HG02973 (cell line): ENCODE results near the gene PSMF1.
"Not testable (repeated sequence)": the region's sequence is repeated elsewhere in the genome, so short reads cannot be mapped to it uniquely, and the experiment has no call there.

Source experiments
- ATAC-seq: cut with Tn5 transposase; IDR thresholded peaks from one replicate; pipeline ENCODE4 v1.9.1; 2021; ENCODE audit warnings: moderate library complexity; ENCODE audit not compliant: unreplicated experiment

Gene PSMF1

DNA sequence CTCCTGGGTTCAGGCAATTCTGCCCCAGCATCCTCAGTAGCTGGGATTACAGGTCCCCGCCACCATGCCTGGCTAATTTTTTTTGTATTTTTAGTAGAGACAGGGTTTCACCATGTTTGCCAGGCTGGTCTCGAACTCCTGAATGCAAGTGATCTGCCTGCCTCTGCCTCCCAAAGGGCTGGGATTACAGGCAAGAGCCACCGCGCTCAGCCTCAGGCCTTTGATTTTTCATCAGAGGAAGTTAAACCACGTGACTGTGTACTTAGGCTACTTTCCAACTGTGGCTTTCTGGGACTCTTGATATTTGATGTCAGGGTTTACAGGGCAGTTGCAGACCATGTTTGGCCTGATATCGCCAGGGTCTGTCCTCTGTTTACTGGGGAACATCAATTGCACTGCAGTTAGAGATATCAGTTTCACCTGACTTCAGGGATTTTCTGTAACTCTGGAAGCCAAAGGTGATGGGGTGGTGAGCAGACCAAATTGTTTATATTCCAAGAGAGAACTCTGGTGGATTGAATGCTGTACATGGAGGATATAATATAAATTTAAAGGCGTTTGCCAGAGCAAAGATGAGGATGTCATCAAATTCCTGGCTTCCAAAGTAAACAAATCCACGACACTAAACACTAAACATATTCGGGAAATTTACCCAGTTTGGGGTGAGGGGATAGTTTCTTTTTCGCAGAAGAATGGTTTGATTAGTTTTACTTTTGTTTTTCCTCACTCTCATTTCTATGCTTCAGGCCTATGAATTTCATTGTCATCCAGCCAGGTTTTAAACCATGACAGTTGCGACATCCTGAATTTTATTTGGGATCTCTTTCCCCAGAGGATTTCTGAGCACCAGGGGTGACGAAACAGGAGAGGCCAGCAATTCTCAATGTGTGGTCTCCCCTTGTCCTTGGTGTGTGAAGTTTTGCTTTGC is 4.2 kb downstream of the PSMF1 start:
- no peak for ATAC-seq

DNA sequence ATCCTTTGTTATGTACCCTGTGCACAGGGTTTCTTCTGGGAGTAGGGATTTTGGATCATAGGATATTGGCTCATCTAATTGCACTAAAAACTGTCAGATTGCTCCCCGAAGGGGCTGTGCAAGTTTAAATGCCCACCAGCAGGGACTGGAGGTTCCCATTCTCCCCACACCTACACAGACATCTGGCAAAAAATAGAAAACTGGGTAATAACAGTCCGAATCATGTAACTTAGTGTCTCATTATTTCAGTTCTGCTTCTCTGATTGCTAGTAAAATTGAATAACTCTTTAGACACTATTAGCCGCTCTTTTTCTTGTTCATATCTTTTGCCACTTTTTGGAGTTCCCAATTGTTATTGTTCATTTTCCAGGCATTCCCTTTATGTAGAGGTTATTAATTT is 5.3 kb downstream of the PSMF1 start:
- ATAC-seq = no peak

DNA sequence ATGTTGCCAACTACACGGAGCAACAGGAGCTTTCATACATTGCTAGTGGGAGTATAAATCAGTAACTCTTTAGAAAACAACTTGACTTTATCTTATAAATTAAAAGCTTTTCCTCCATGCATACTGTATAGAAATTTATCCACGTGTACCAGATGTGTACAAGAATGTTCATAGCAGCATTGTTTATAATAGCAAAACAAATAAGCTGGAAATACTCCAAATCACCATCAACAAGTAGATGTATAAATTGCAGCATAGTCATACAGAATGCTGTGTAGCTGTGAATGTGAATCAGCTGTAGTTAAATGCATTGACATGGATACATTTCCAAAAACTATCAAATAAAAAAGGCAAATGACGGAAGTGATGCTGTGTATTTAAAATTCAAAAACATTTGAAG is 6.0 kb downstream of the PSMF1 start:
- no peak for ATAC-seq

DNA sequence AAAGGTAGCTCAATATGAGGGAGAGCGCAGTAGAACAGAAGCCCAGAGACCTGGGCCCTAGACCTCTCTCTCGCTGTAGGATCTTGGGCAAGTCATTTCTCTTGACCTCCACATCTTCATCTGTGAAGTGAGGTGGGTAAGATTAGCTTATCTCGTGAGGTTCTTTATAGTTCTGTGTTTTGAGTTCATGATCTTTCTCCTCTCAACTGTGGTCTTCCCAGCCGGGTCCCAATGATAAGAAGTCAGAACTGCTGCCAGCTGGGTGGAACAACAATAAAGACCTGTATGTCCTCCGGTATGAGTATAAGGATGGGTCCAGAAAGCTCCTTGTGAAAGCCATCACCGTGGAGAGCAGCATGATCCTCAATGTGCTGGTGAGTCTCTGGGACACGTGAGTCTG is 6.9 kb downstream of the PSMF1 start:
- no peak for ATAC-seq

DNA sequence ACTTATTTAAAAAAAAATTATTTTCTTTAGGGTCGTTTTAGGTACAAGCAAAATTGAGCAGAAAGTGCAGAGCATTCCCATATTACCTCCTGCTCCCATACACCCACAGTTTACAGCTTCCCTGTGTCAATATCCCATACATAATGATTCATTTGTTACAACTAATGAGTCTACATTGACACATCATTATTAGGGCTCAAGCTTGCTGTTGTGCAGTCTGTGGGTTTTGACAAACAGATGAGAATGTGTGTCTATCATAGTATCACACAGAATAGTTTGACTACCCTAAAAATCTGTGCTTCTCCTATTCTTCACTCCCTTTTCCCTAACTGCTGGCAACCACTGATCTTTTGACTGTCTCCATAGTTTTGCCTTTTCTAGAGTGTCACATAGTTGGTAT is 9.4 kb downstream of the PSMF1 start:
- no peak for ATAC-seq

DNA sequence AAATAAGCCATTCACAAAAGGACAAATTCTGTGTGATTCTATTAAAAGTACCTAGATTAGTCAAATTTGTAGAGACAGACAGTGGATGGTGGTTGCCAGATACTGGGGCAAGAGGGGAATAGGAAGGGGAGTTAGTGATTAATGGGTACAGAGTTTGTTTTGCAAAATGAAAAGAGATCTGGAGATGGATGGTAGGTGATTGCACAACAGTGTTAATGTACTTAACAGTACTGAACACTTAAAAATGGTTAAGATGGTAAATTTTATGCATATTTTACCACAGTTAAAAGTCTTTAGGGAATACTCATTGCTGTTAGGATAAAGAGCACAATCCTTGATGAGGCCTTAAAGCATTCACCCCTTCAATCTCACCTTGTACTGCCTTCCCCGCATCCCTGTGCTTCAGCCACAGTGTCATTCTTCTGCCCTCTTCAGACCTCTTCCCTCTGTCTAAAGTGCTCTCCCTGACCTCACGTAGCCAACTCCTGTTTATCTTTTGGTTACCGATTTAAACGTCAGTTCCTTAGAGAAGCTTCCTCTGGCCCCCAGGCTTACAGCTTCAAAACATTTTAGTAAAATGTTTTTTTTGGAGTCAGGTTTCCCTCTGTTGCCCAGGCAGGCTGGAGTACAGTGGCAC is 11.8 kb downstream of the PSMF1 start:
- no peak for ATAC-seq

DNA sequence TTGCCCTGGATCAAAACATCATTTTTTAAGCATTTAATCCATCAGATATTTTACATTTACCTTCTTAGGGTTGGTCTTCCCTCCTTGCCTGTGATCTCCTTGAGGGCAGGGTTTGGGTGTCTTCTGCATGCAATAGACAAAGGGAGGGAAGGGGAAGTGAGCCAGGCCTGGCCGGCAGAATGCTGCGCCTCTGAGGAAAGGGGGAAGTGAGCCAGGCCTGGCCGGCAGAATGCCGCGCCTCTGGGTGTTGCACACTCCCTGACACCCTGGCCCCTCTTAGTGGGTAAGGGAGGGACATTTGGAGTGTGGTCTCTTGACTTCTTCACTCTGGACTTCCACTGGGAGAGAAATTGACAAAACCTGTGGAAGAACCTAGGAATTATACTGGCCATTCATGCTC is 12.4 kb downstream of the PSMF1 start:
- no peak for ATAC-seq

DNA sequence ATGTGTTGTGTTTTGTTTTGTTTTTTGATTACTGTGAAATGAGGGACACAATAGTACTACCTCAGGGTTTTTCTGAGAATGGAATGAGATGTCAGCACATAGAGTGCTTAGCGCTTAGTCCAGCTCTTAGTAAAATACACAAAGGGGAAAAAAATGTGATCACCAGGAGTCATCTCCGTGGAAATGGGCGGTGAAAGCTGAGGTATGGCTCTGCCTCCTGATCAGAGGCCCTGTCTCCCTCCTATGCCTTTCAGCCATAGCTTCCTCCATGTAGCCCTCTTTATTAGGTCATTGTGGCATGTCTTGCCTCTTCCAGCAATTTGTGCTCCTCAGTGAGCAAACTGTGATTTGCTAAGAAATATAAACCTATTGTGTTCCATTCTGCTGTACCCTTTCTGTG is 13.0 kb downstream of the PSMF1 start:
- no peak for ATAC-seq

DNA sequence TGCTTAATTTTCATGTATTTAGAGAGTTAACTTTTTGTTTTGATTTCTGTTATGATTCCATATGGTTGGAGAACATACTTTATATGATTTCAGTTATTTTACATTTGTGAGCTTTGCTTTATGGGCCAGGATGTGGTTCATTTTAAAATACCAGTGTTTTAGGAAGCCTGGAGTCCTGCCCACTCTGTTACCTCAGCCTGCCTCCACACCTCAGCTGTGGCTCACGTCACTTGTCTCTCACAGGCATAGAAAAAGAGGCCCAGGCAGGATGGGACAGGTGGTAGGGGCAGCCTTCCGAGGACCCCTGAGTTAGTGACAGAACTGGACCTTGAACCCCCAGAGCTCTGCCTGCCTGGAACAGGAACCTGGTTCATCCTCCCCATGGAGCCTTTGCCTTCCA is 16.0 kb downstream of the PSMF1 start:
- no peak for ATAC-seq

DNA sequence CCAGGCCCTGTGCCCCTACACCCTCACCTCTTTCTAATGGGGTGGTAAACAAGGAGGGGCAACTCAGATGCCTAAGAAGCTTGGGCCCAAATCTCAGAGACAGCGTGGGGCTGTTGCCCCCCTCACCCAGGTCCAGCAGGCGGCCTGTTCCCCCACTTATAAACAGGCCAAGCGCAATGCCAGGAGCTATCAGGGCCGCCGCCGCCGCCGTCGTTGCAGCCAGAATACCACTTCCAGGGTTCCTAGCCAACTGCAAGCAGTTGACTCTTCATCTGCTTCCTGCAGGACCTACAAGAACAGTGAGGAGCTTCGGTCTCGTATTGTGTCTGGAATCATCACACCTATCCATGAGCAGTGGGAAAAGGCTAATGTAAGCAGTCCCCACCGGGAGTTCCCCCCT is 16.4 kb downstream of the PSMF1 start:
- ATAC-seq = no peak

DNA sequence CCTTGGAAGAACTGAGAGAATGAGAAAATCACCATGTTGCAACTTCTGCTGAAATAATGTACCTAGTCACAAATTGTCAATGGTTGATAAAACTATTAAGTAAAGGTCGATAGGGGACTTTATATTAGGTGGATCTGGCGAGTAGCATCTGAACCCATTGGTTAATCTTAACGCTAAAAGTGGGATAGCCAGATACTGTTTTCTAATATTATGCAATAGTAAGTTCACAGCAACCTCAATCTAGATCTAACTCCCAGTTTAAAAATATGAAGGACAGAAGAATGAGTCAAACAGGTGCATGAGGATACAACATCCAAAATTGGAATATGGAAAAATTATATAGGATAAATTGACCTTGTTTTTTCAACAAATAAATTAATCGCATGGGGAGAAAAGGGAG is 18.8 kb downstream of the PSMF1 start:
- ATAC-seq = no peak

DNA sequence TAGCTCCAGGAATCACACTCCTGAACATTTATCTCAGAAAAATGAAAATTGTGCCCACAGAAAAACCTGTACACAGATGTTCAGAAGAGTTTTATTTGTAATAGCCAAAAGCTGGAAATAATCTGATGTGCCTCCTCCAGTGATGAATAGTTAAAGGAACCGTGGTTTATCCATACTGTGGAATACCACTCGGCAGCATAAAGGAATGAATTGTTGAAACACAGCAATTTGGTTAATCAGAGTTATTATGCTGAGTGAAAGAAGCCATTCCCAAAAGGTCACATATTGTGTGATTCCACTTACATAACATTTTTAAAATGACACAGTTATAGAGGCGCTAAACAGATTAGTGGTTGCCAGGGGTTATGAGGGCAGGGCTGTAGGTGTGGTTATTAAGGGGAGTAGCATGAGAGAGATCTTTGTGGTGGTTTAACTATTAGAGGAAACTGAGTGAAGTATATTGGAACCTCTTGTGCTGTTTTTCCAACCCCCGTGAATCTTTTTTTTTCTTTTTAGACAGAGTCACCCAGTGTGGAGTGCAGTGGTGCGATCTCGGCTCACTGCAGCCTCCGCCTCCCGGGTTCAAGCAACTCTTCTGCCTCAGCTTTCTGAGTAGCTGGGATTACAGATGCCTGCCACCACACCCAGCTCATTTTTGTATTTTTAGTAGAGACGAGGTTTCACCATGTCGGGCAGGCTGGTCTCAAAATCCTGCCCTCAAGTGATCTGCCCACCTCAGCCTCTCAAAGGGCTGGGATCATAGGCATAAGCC is 26.2 kb downstream of the PSMF1 start:
- no peak for ATAC-seq

DNA sequence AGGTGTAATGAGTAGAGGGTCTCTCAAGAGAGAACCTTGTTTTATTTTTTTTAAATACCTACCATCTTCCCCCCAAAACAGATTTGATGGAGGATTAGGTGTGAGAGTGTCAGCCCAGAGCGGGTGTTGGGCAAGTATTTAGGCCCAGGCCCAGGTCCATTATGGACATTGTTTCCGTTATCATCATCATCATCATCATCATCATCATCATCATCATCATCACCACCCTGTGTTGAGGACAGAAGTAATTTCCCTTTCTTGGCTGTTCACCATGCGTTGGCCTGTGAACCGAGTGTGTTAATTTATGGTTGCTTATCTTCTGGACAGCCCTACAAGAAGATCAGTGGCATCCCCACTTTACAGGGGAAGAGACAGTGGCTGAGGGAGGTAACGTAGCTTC is 28.6 kb downstream of the PSMF1 start:
- no peak for ATAC-seq

DNA sequence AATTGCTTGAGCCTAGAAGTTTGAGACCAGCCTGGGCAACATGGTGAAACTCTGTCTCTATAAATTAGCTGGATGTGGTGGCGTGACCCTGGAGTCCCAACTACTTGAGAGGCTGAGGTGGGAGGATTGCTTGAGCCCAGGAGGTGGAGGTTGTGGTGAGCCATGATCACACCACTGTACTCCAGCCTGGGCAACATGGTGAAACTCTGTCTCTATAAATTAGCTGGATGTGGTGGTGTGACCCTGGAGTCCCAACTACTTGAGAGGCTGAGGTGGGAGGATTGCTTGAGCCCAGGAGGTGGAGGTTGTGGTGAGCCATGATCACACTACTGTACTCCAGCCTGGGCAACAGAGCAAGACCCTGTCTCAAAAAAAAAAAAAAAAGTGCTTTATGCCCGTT is 31.4 kb downstream of the PSMF1 start:
- not testable (repeated sequence) for ATAC-seq

DNA sequence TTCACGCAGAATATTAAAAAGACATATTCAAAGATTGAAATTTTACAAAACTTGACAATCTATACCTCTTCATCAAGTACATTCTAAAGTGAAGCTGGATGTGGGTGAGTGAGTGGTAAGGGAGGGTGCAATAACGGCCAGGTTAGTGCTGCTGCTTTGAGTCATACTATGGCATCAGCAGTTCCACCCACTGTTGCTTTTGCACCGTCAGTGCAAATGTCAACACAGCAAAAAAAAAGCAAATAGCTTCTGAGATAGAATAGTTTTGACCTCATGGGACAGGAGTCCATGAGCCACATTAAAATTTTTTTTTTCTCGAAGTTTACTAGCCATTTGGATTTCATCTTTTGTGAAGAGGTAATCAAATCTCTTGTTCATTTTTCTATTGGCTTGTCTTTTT is 31.8 kb downstream of the PSMF1 start:
- no peak for ATAC-seq

DNA sequence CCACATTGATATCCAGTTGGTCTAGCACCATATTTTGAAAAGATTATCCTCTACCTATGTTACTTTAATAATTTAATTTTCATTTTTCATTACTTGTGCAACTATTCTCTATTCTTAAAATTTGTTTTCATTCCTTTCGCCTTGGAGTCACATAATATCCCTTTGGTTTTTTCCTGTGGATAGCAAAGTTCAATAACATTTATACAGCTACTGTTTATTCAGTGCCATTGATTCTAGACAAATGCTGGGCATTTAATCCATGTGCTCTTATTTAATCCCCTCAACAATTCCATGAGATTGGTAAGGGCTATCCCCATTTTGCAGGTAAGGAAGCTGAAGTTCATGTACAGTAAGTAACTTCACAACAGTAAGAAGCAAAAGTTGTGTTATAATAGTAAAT is 32.6 kb downstream of the PSMF1 start:
- ATAC-seq = no peak

DNA sequence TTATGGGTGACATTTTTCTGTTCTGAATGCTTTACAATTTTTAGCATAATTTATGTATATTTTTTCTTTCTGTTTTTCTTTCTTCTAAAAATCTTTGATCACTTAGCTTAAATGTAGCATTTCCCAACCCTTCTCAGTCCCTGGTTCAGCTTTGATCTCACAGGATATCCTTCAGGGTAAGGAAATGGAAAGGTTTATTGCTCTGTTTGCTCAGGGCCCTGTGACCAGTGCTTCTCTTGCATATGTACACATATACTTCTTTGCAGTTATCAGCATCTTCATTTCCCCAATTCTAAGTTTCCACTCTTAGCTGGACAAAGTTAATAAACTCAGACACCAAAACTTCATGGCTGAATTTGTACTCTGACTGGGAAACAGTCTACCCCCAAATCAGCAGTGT is 35.8 kb downstream of the PSMF1 start:
- no peak for ATAC-seq

DNA sequence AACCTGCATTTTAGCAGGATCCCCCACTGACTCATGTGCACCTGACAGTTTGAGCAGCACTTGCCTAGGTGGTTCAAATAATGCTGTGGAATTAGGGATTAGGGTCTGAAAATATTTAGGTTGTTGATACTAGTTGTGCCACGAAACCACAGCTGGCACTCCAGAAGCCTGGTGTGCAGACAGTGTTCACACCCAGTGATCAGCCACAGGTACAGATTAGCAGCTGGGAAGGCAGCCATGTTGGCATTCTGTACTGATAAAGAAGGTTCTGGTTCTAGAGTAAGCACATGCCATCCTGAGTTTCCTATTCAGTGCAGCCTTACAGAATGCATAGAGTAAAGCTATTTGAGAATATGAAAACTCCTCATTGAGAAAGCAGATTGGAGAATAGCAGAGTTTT is 36.3 kb downstream of the PSMF1 start:
- no peak for ATAC-seq

DNA sequence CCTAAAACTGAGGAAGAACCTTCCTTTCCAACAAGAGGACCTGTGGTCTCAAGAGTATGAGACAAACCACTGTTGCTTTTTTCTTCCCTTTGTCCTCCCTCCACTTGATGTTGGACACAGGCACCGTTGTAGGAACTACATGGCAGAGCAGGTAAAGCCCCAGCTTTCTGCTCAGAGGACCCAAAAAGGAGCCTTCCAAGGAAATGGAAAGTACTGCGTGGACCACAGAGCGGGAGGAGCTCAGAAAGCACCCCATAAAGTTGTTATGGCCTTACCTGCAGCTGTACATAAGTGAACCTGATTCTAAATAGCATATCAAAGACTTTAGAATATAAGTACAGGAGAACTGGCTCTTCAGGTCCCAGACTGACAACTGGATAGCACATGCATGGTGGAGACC is 36.9 kb downstream of the PSMF1 start:
- no peak for ATAC-seq

DNA sequence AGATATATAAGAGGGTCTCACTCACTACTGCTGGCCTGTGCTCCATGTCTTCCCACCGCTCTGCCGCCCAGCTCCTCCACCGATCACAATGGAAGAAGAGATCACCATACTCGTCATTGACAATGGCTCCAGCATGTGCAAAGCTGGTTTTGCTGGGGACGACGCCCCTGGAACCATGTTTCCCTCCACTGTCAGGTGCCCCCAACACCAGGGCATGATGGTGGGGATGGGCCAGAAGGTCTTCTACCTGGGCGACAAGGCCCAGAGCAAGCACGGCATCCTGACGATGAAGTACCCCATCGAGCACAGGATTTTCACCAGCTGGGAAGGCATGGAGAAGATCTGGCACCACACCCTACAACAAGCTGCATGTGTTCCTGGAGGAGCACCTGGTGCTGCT is 42.1 kb downstream of the PSMF1 start:
- ATAC-seq = no peak

DNA sequence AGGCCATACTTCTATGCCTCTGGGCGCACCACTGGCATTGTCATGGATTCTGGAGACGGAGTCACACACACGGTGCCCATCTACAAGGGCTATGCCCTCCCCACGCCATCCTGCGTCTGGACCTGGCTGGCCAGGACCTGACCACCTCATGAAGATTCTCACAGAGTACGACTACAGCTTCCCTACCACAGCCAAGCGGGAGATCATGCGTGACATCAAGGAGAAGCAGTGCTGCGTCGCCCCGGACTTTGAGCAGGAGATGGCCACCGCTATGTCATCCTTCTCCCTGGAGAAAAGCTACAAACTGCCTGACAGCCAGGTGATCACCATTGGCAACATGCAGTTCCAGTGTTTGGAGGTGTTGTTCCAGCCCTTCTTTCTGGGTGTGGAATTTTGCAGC is 42.6 kb downstream of the PSMF1 start:
- ATAC-seq = no peak

DNA sequence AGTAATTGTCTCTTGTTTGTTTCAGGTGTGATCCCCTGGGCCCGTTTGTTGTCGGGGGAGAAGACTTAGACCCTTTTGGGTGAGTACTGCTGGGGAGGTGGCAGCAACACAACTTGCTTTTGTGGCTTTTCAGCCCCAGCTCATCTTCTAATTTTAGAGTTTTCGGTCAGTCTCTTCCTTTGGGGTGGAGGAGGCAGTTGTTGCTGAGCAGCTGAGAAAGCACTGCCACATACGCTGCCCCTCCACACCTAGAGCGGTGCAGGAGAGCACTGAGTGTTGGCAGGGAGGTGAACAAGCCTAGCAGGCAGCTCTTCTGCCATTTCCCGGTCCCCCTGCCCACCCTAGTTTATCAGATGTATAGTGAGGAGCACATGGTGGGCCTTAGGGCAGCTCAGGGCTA is 44.7 kb downstream of the PSMF1 start:
- no peak for ATAC-seq
